Sciatic nerve (tissue), 2 donors: ENCODE results near the gene SERPINH1. TPM values are rescaled to one million over a fixed set of nuclear protein-coding genes. Genes with fewer than 3 reads are reported as not detected.
"Not testable (repeated sequence)": the region's sequence is repeated elsewhere in the genome, so short reads cannot be mapped to it uniquely, and the experiment has no call there.

Experiments
- ATAC-seq: fragments of 200-7000 bp; cut with Tn5 transposase; one replicate; pipeline ENCODE4 v1.9.1; 2020; ENCODE audit warnings: mild to moderate bottlenecking, moderate library complexity
- DNase-seq: peaks from one replicate; pipeline ENCODE4 v3.0.0-alpha.2; 2020; ENCODE audit warnings: low spot score
- intact Hi-C: fragments of 100-400 bp; cut with DNase I; formaldehyde crosslinking; loops from one replicate; pipeline ENCODE4 v1.14.2; 2022
- total RNA-seq: library from RNA; stranded (reverse); fragmentation: NEBNext Ultra II Directional; extraction: Animal tissue kit (Norgen Biotek cat#: 25700); gene quantifications from one replicate; pipeline ENCODE4 v1.2.1, GENCODE V29; 2021
- donor health status: DM: no; HTN: no; CAD: no.
- donor health status: DM: no; HTN: no; CAD: no.

Gene SERPINH1
- total RNA-seq, 1 donor from 2014 or later, result 121 TPM

- ATAC-seq, result no peak
- DNase-seq, result no peak
- intact Hi-C loops, result no loop called here
Measured at GRCh38 chr11:75567971-75568370, 5.9 kb downstream of the SERPINH1 start.

DNA sequence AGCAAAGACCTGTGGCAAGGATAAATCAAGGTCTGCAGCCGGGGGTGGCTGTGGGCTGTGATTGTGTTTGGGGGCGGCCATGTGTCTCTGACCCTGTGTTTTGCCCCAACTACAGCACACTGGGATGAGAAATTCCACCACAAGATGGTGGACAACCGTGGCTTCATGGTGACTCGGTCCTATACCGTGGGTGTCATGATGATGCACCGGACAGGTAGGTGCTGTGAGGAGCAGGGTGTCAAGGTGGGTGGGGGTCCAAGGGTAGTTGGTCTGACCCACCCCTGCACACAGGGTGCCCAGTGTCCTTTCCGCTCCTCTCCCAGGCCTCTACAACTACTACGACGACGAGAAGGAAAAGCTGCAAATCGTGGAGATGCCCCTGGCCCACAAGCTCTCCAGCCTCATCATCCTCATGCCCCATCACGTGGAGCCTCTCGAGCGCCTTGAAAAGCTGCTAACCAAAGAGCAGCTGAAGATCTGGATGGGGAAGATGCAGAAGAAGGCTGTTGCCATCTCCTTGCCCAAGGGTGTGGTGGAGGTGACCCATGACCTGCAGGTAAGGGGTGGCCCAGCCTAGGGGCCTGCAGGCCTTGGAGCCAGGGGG lies 6.7 kb downstream of the SERPINH1 start:
- DNase-seq (no peak), ATAC-seq (no peak)
- intact Hi-C loops, result no loop called here

GRCh38 chr11:75570559-75571139 lies 8.6 kb downstream of the SERPINH1 start:
- intact Hi-C loops, result no loop called here
- DNase-seq (no peak), ATAC-seq (no peak)

DNA sequence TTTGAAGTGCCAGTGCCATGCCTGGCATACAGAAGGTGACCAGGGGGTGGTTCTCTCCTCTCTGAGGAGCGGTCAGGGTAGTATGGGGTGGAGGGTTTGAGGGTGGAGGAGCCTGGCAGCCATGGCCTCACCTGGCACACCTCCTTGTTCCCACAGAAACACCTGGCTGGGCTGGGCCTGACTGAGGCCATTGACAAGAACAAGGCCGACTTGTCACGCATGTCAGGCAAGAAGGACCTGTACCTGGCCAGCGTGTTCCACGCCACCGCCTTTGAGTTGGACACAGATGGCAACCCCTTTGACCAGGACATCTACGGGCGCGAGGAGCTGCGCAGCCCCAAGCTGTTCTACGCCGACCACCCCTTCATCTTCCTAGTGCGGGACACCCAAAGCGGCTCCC lies 9.6 kb downstream of the SERPINH1 start:
- intact Hi-C loops, result no loop called here
- ATAC-seq (no peak), DNase-seq (no peak)

DNA sequence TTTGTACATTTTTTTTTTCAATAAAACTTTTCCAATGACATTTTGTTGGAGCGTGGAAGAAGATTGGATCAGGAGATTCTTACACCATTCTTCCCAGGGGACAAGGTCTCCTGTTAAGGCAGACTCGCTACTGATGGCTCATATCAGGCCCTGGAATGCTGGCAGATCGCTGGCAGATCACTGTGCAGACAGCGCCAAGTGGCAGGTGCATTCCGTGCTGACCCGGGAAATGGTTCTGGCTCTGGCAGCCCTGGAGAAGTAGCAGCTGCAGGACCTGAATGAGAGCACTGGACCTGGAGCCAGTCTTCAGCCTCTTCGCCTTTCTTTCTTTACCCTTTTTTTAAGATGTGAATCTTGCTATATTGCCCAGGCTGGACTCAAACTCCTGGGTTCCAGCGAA lies 10.7 kb downstream of the SERPINH1 start:
- DNase-seq, result no peak
- intact Hi-C loops, result no loop called here
- ATAC-seq, result no peak

GRCh38 chr11:75574698-75575602 lies 12.9 kb downstream of the SERPINH1 start:
- ATAC-seq (no peak), DNase-seq (no peak)
- intact Hi-C loops, result no loop called here

DNA sequence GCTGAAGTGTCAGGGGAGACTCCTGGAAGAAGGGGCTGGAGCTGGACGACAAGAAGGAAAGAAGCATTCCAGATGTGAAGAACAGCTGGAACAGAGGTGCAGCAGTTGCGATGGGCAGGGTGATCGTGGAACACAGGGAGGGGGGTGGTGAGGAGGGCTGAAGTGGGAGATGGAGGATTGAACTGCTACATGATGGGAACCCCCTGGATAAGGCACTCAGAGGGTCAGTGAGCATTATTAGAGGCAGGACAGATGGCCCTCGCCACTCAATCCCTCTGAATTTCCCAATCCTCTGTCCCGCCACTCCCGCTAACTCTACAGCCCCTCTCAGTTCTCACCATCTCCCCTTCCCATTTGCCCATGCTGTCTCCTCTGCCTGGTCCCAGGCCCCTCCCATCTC lies 14.0 kb downstream of the SERPINH1 start:
- ATAC-seq (no peak), DNase-seq (no peak)
- intact Hi-C loops, result no loop called here

DNA sequence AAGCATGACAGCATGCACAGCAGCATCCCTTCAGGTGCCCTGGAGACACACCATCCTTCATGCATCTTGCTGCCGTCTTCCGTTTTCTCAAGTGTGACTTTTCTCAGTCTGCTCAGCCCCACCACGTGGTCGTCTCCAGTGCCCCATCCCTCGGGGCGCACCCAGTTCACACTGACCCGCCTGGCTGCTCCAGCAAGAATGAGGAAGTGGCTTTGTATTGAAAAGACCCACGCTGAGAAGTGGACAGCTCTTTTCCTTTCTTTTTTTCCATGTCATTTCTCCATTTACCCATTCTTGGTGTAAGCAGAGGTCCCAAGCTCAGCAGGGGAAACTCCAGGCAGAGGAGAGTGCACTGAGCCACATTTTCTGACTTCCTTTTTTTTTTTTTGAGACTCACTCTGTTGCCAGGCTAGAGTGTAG lies 14.5 kb downstream of the SERPINH1 start:
- ATAC-seq (peak; percentile 62), DNase-seq (peak; percentile 80)
- intact Hi-C loops, result no loop called here

DNA sequence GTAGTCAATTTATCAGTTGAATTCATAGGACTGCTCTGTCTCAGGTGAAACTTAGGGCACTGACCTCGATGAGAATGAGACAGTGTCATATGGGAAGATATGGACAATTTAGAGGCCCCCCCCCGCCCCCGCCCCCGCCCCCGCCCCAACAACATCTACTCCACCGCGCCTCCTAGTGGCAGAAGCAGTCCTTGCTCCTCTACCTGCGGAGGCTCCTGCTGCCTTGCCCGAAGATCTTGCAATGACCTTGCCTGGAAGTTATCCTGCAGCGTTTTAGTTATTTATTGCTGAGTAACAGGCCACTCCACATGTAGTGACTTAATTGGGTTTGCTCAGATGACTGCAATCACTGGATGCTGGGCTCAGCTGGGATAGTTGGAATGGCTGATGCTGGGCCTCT lies 15.2 kb downstream of the SERPINH1 start:
- ATAC-seq (peak; percentile 31), DNase-seq (no peak)
- intact Hi-C loops, result no loop called here

- intact Hi-C loops, result no loop called here
- DNase-seq (no peak), ATAC-seq (no peak)
Measured at GRCh38 chr11:75578977-75579376, 16.9 kb downstream of the SERPINH1 start.

DNA sequence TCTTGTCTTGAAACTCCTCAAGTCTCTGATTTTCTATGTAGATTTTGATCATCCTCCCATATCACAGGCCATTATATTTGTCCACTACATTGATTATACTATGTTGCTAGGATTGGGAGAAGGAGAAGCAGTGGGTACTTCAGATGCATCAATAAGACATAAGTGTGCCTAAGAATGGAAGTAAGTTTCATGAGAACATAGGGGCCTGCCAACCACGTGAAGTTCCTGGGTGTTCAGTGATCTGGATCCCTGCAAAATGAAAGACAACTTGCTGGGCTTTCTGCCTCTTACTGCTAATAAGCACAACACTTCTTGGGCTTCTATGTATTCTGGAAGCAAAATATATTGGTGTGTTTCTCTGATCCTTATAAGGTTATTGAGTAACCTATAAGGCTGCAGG lies 17.8 kb downstream of the SERPINH1 start:
- intact Hi-C loops, result no loop called here
- ATAC-seq (no peak), DNase-seq (no peak)

DNA sequence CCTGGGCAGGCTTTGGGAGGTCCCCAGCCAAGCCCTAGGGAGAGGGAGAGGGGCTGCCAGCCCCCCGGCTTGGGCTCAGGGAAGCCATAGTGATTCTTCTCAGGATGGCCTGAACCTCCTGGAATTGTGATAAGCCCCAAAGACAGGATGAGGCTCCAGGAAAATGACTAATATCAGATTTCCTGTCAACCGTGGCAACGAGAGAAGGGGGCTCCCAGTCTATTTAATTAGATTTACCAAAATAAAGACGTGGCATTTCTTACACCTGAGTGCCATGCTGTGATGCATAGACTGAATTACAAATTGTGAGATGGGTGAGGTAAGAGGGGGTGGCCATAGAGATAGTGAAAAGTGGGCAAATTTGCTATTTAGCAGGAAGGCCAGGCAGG lies 20.4 kb downstream of the SERPINH1 start:
- no peak for DNase-seq
- no peak for ATAC-seq
- intact Hi-C loops, result no loop called here

- DNase-seq (peak; percentile 83), ATAC-seq (peak; percentile 84)
- intact Hi-C loops, result no loop called here
Measured at GRCh38 chr11:75582895-75583717, 21.1 kb downstream of the SERPINH1 start.

DNA sequence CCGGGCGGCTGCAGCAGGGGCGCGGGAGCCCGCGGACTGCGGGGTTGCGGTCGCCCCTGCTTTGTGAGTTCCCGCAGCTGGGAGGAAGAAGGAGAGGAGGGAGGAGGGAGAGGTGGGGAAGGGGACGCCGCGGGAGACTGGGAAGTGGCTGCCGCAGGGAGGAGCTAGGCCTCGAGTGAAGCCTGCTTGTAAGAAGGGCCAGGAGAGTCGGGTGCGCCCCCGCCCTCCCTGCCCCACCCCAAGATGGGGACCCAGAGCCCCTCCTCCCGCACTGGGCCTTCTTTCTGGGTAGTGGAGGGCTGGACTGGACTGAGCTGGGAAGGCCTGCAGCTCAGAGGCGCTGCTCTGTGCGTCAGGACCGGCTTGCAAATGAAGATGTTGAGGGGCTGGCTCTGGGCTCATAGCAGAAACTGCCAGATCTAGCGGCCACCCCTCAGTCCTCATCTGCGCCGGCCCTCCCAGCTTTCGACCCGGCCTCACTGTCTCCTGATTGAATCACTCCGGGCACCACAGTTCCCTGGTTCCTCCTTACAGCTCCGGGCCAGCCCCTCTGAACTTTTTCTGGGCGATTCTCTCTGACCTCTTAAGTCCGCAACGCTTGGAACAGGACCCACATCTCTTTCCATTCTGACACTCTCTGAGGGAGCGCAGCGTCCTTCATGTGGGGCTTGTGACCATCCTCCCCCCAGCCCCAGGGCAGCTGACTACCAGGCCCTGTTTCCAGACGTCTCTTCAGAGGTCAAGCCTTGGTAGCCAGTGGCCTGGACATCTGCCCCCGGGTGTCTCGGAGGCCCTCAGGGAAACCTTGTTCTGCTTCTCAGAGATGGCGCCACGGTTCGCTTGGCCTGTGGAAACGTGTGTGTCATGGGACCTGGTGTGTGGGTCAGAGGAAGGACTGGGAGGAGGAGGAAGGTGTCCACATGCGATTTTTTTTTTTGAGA lies 21.9 kb downstream of the SERPINH1 start:
- intact Hi-C loops, result no loop called here
- DNase-seq, result peak; percentile 89

DNA sequence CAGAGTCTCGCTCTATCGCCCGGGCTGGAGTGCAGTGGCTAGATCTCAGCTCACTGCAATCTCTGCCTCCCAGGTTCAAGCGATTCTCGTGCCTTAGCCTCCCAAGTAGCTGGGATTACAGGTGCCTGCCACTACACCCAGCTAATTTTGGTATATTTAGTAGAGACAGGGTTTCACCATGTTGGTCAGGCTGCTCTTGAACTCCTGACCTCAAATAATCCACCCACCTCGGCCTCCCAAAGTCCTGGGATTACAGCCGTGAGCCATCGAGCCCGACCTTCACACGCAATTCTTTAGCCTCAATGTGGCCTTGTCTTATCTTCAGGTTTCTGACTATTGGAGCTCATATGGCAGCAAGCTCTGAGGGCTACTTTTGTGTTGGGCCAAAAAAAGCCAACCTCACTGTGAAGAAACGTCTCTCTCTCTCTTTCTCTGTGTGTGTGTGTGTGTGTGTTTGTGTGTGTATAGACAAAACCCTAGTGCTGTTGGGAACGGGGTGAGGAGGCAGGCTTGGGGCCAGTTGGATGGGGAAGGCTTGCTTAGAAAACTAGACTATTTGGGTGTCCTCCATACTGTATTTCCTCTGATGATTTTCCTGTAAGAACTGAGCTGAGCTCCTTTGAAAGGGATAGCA lies 22.7 kb downstream of the SERPINH1 start:
- ATAC-seq, intact Hi-C loops, DNase-seq: not testable (repeated sequence)

More for the DNA sequence above, 21.9 kb downstream of the SERPINH1 start:
- ATAC-seq, result peak; percentile 88

- DNase-seq (no peak), ATAC-seq (no peak)
- intact Hi-C loops, result no loop called here
Measured at GRCh38 chr11:75585293-75585670, 23.2 kb downstream of the SERPINH1 start.

GRCh38 chr11:75586395-75586794 lies 24.3 kb downstream of the SERPINH1 start:
- intact Hi-C loops, result no loop called here

DNA sequence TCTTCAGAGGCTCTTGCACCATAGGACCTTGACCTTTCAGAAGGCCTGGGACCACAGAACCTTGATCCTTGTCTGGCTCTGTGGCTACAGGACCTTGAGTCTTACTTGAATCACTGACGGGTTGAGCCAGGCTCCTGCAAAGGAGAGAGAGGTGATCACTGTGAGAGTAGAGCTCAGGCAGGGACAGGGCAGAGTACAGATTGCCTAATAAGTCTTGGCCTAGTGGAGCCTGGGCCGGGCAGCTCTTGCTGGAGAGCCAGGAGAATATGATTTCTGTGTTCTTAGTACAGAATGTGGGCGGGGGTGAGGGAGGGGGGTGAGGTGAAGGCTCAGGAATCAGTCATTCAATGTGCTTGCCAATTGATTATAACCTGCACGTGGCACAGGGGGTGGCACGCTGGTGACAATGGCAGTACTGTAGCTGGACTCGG lies 26.0 kb downstream of the SERPINH1 start:
- no peak for DNase-seq
- intact Hi-C loops, result no loop called here
- no peak for ATAC-seq

More at GRCh38 chr11:75586395-75586794, 24.3 kb downstream of the SERPINH1 start:
- ATAC-seq, result no peak
- no peak for DNase-seq
